GM23338 (cell line): ENCODE measurements around the gene GP2.

ENCODE experiments used
- EZH2phosphoT487 ChIP-seq: fragments of 200-600 bp; sonication (generic); IDR thresholded peaks from one replicate; pipeline ENCODE4 v1.8.1; 2018; ENCODE audit warnings: antibody characterized with exemption; ENCODE audit not compliant: unreplicated experiment
- JUNB ChIP-seq: IDR thresholded peaks from one replicate; pipeline ENCODE4 v1.6.1; 2016; ENCODE audit warnings: antibody characterized with exemption; ENCODE audit not compliant: unreplicated experiment
- POLR2AphosphoS5 ChIP-seq: IDR thresholded peaks from 2 replicates; pipeline ENCODE4 v1.6.1; 2016; ENCODE audit warnings: antibody characterized with exemption, low read depth
- STAT1 ChIP-seq: IDR thresholded peaks from one replicate; pipeline ENCODE4 v1.6.1; 2016; ENCODE audit warnings: antibody characterized with exemption; ENCODE audit not compliant: unreplicated experiment
- TF ChIP-seq, protein P1 (sequence below): IDR thresholded peaks from one replicate; pipeline ENCODE4 v1.6.1; 2018; ENCODE audit warnings: antibody characterized with exemption; ENCODE audit not compliant: unreplicated experiment
- TF ChIP-seq, protein P2 (sequence below), 2 experiments: fragments of 200-600 bp in 1 of 2; sonication (generic) in 1 of 2; conservative IDR thresholded peaks; 2 replicates each; pipeline versions ENCODE4 v1.5.1 to v1.6.1; 2016 to 2017; ENCODE audit warnings: antibody characterized with exemption in 2 of 2, low read depth in 2 of 2, mild to moderate bottlenecking in 2 of 2, moderate library complexity in 1 of 2

DNA sequence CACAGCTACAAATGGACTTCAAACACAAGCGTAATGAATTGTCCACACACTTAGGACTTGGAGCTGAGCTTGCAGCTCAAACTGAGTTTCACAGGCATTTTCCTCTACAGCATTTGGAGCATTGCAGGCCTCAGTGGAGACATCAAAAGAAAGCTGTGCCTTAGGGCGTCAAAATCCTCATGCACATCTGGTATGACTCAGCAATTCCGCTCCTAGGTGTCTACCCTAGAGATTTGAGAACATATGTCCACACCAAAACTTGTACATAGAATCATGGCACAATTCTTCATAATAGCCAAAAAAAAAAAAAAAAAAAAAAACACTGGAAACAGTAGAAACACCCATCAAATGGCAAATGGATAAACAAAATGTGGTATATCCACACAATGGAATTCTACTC is 47.1 kb downstream of the GP2 start:
- no peak for TF ChIP-seq EZH2phosphoT487
- TF ChIP-seq, protein P1, sequence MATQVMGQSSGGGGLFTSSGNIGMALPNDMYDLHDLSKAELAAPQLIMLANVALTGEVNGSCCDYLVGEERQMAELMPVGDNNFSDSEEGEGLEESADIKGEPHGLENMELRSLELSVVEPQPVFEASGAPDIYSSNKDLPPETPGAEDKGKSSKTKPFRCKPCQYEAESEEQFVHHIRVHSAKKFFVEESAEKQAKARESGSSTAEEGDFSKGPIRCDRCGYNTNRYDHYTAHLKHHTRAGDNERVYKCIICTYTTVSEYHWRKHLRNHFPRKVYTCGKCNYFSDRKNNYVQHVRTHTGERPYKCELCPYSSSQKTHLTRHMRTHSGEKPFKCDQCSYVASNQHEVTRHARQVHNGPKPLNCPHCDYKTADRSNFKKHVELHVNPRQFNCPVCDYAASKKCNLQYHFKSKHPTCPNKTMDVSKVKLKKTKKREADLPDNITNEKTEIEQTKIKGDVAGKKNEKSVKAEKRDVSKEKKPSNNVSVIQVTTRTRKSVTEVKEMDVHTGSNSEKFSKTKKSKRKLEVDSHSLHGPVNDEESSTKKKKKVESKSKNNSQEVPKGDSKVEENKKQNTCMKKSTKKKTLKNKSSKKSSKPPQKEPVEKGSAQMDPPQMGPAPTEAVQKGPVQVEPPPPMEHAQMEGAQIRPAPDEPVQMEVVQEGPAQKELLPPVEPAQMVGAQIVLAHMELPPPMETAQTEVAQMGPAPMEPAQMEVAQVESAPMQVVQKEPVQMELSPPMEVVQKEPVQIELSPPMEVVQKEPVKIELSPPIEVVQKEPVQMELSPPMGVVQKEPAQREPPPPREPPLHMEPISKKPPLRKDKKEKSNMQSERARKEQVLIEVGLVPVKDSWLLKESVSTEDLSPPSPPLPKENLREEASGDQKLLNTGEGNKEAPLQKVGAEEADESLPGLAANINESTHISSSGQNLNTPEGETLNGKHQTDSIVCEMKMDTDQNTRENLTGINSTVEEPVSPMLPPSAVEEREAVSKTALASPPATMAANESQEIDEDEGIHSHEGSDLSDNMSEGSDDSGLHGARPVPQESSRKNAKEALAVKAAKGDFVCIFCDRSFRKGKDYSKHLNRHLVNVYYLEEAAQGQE, result no peak
- TF ChIP-seq, protein P2, sequence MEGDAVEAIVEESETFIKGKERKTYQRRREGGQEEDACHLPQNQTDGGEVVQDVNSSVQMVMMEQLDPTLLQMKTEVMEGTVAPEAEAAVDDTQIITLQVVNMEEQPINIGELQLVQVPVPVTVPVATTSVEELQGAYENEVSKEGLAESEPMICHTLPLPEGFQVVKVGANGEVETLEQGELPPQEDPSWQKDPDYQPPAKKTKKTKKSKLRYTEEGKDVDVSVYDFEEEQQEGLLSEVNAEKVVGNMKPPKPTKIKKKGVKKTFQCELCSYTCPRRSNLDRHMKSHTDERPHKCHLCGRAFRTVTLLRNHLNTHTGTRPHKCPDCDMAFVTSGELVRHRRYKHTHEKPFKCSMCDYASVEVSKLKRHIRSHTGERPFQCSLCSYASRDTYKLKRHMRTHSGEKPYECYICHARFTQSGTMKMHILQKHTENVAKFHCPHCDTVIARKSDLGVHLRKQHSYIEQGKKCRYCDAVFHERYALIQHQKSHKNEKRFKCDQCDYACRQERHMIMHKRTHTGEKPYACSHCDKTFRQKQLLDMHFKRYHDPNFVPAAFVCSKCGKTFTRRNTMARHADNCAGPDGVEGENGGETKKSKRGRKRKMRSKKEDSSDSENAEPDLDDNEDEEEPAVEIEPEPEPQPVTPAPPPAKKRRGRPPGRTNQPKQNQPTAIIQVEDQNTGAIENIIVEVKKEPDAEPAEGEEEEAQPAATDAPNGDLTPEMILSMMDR (conservative IDR thresholded peaks at IDR 0.05; ENCODE audit: low read depth in 2 of 2), result no peak
- TF ChIP-seq JUNB, result no peak
- no peak for TF ChIP-seq POLR2AphosphoS5
- TF ChIP-seq STAT1, result no peak
